GM12878 (cell line): ENCODE data around the gene DNA2. TPM values are rescaled to one million over a fixed set of nuclear protein-coding genes. Genes with fewer than 3 reads are reported as not detected.

Experiments
- ATAC-seq: fragments of 200-7000 bp; cut with Tn5 transposase; 3 replicates; pipeline ENCODE4 v1.9.1; 2020; ENCODE audit warnings: mild to moderate bottlenecking, moderate library complexity
- BruUV-seq: library from RNA; stranded (reverse); fragments of 400-500 nt; replicated peaks from 2 replicates; lab custom pipeline; 2021; lab: Mats Ljungman, UMichigan
- CTCF ChIA-PET: fragments of 300-600 bp; sonication (Branson Sonifier 250); formaldehyde crosslinking; extraction: SDS; loops from one replicate; lab custom pipeline; 2021; ENCODE audit warnings: inconsistent platforms; lab: Yijun Ruan, JAX
- POLR2A ChIA-PET: fragments of 350-600 bp; formaldehyde crosslinking; extraction: SDS; loops from one replicate; lab custom pipeline; 2021; ENCODE audit warnings: inconsistent platforms; lab: Charles Lee
- RAD21 ChIA-PET: fragments of 300-600 bp; sonication (Branson Sonifier 250); formaldehyde crosslinking; loops from one replicate; lab custom pipeline; 2023; ENCODE audit warnings: antibody characterized with exemption; ENCODE audit not compliant: unreplicated experiment; lab: Charles Lee
- SMC1A ChIA-PET: fragments of 300-600 bp; sonication (Branson Sonifier 250); formaldehyde crosslinking; loops from one replicate; lab custom pipeline; 2023; ENCODE audit not compliant: unreplicated experiment, uncharacterized antibody; lab: Charles Lee
- DNase-seq: peaks from one replicate; pipeline ENCODE4 v3.0.0-alpha.2; 2011; ENCODE audit warnings: low read depth, low spot score
- FAIRE-seq: peaks from 3 replicates; lab custom pipeline; 2011; peaks lifted over from hg19 to GRCh38; lab: Jason Lieb, UNC
- H2AFZ ChIP-seq: 2 replicates; pipeline ENCODE4 v1.6.0; 2011; ENCODE audit warnings: low read depth, low read length, control low read depth; ENCODE audit not compliant: control insufficient read depth
- H3K27ac ChIP-seq: 2 replicates; pipeline ENCODE4 v1.5.1; 2011; ENCODE audit warnings: control low read depth; ENCODE audit not compliant: control insufficient read depth, insufficient read depth
- H3K27me3 ChIP-seq, 2 experiments: replicated peaks in 1 of 2; 2 replicates each; pipeline versions ENCODE4 v1.6.0 to v1.6.1; 2011; ENCODE audit warnings: low read length in 1 of 2; ENCODE audit not compliant: control insufficient read depth in 2 of 2, insufficient read depth in 2 of 2
- H3K36me3 ChIP-seq, 2 experiments: 2 replicates each; pipeline ENCODE4 v1.5.1; 2011; ENCODE audit warnings: low read length in 1 of 2; ENCODE audit not compliant: control insufficient read depth in 2 of 2, insufficient read depth in 2 of 2
- H3K4me1 ChIP-seq: 2 replicates; pipeline ENCODE4 v1.6.1; 2011; ENCODE audit warnings: mild to moderate bottlenecking, low read length, moderate library complexity, mixed read lengths; ENCODE audit not compliant: control insufficient read depth, insufficient read depth
- H3K4me2 ChIP-seq: 2 replicates; pipeline ENCODE4 v1.6.0; 2011; ENCODE audit warnings: control low read depth; ENCODE audit not compliant: control insufficient read depth, insufficient read depth
- H3K4me3 ChIP-seq: fragments of 200-600 bp; sonication (generic); 2 replicates; pipeline ENCODE4 v1.5.1; 2016
- H3K79me2 ChIP-seq: 2 replicates; pipeline ENCODE4 v1.6.0; 2011; ENCODE audit warnings: low read length; ENCODE audit not compliant: control insufficient read depth, insufficient read depth
- H3K9ac ChIP-seq: 2 replicates; pipeline ENCODE4 v1.8.0; 2011; ENCODE audit warnings: low read length, control low read depth, mixed read lengths; ENCODE audit not compliant: control insufficient read depth, insufficient read depth
- H3K9me3 ChIP-seq: replicated peaks from 3 replicates; pipeline ENCODE4 v1.5.1; 2011; ENCODE audit warnings: mild to moderate bottlenecking, low read length; ENCODE audit not compliant: control insufficient read depth, insufficient read depth
- H4K20me1 ChIP-seq: 2 replicates; pipeline ENCODE4 v1.6.0; 2011; ENCODE audit not compliant: control insufficient read depth, insufficient read depth
- ASH2L ChIP-seq: fragments of 300-600, 200-600 bp; sonication (generic); IDR thresholded peaks from 2 replicates; pipeline ENCODE4 v1.6.1; 2017; ENCODE audit warnings: low read depth, mild to moderate bottlenecking, borderline replicate concordance
- ATF7 ChIP-seq: fragments of 450-650 bp; IDR thresholded peaks from 2 replicates; pipeline ENCODE4 v1.6.1; 2016; ENCODE audit warnings: low read depth, mild to moderate bottlenecking
- BCLAF1 ChIP-seq: fragments of 450-650 bp; IDR thresholded peaks from 2 replicates; pipeline ENCODE4 v1.6.1; 2017; ENCODE audit warnings: antibody characterized with exemption, mild to moderate bottlenecking, moderate library complexity
- HDAC6 ChIP-seq: fragments of 200-600 bp; sonication (generic); IDR thresholded peaks from one replicate; pipeline ENCODE4 v1.8.0; 2017; ENCODE audit warnings: antibody characterized with exemption; ENCODE audit not compliant: unreplicated experiment
- KDM1A ChIP-seq: fragments of 200-600 bp; sonication (generic); IDR thresholded peaks from 2 replicates; pipeline ENCODE4 v1.6.1; 2016; ENCODE audit warnings: borderline replicate concordance
- NR2C1 ChIP-seq: fragments of 450-650 bp; IDR thresholded peaks from 2 replicates; pipeline ENCODE4 v1.6.1; 2017; ENCODE audit warnings: antibody characterized with exemption, mild to moderate bottlenecking, moderate library complexity
- SMAD5 ChIP-seq: IDR thresholded peaks from 2 replicates; pipeline ENCODE4 v1.6.1; 2016; ENCODE audit warnings: antibody characterized with exemption, low read depth
- STAT3 ChIP-seq: IDR thresholded peaks from 2 replicates; pipeline ENCODE4 v1.6.1; 2011; ENCODE audit warnings: low read depth, low read length, improper control_type of control experiment
- WGBS: methylation state at CpG from one replicate; pipeline ENCODE4 v1.1.6; 2016; ENCODE audit warnings: low lambda C conversion rate; ENCODE audit not compliant: insufficient replicate concordance, insufficient coverage; ENCODE audit errors: missing lambda C conversion rate; 5-methylcytosine and 5-hydroxymethylcytosine counted together
- in situ Hi-C: fragments of 300-500 bp; cut with MboI; formaldehyde crosslinking; loops from 9 replicates; pipeline ENCODE4 v1.14.3; 2018; ENCODE audit warnings: mixed read lengths
- intact Hi-C: fragments of 100-400 bp; cut with micrococcal nuclease; formaldehyde crosslinking; loops from one replicate; pipeline ENCODE4 v1.14.2; 2022; ENCODE audit not compliant: unreplicated experiment
- polyA plus RNA-seq, 11 experiments: library from polyadenylated mRNA; depleted of rRNA in 4 of 11; unstranded in 6 of 11; stranded (reverse) in 5 of 11; fragments of >200 nt; fragmentation: Nextera tagmentation in 4 of 11; fragmentation: Illumina TruSeq in 1 of 11; extraction: Ambion mirVana in 4 of 11; extraction: Trizol in 1 of 11; gene quantifications; 1 replicate in 1 of 11; 2 replicates in 10 of 11; pipeline versions ENCODE4 v1.2.1 to v1.2.3, GENCODE V29; 2011 to 2016; ENCODE audit warnings: inconsistent platforms in 2 of 11, missing spikeins in 2 of 11, low read depth in 1 of 11
- total RNA-seq, 4 experiments: library from RNA; depleted of rRNA in 3 of 4; stranded (reverse); fragments of >200 nt in 3 of 4; fragmentation: Illumina TruSeq in 1 of 4; extraction: Trizol in 1 of 4; gene quantifications; 2 replicates each; pipeline versions ENCODE4 v1.2.1 to v1.2.3, GENCODE V29; 2013 to 2021
- TF ChIP-seq, protein P1 (sequence below): fragments of 450-650 bp; IDR thresholded peaks from 2 replicates; pipeline ENCODE4 v1.6.1; 2016; ENCODE audit warnings: mild to moderate bottlenecking, moderate library complexity, borderline replicate concordance
- TF ChIP-seq, protein P2 (sequence below): fragments of 450-650 bp; formaldehyde crosslinking; IDR thresholded peaks from 2 replicates; pipeline ENCODE4 v1.4.0; 2022; ENCODE audit warnings: mild to moderate bottlenecking, moderate library complexity
- TF ChIP-seq, protein P3 (sequence below): fragments of 150-350 bp; IDR thresholded peaks from 2 replicates; pipeline ENCODE4 v1.6.1; 2014; ENCODE audit warnings: mild to moderate bottlenecking, low read depth, low read length

Gene DNA2
- total and polyA plus RNA-seq, 10 of the 15 experiments (the other 5 are each of a cell fraction or from before 2014, with no cell fraction given), result 17.7 to 41.8 (median 28.4) TPM

DNA sequence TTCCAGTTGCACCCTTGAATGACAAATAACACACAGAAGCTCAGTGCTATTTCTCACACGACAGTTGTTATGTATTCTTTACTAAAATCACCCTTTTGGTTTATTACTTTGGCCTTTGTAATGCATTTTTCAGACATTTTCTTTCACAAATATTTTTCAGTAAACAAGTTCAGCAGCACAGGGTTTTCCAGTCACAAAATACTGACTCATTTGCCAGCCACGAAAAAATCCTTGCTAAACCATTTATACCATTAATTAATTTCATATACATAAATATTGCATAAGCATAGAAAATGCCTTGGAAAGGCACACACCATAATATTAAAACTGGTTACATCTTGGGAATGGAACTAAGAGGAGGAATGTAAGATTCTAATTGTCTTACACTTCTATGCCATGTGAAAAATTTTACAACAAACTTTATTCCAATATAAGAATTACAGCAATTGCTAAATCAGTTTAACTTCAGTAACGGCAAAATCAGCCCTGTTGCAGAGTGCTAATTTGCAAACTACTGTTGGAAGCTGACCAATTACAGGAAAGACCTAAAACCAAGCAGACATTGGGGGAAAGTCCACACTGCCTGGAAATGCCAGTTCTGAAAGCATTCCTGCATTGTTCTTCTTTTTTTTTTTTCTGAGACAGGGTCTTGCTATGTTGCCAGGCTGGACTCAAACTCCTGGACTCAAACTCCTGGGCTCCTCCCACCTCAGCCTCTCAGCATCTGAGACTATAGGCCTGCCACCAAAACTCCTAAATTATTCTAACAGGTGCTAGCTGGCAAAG is 107.5 kb downstream of the DNA2 start:
- CTCF ChIA-PET, result interaction anchor here (3.0 kb wide), 1 partner anchor 16 kb away, joined by 11 read pairs; no protein-coding TSS in a partner anchor
- no peak for TF ChIP-seq ASH2L
- TF ChIP-seq, protein P1, sequence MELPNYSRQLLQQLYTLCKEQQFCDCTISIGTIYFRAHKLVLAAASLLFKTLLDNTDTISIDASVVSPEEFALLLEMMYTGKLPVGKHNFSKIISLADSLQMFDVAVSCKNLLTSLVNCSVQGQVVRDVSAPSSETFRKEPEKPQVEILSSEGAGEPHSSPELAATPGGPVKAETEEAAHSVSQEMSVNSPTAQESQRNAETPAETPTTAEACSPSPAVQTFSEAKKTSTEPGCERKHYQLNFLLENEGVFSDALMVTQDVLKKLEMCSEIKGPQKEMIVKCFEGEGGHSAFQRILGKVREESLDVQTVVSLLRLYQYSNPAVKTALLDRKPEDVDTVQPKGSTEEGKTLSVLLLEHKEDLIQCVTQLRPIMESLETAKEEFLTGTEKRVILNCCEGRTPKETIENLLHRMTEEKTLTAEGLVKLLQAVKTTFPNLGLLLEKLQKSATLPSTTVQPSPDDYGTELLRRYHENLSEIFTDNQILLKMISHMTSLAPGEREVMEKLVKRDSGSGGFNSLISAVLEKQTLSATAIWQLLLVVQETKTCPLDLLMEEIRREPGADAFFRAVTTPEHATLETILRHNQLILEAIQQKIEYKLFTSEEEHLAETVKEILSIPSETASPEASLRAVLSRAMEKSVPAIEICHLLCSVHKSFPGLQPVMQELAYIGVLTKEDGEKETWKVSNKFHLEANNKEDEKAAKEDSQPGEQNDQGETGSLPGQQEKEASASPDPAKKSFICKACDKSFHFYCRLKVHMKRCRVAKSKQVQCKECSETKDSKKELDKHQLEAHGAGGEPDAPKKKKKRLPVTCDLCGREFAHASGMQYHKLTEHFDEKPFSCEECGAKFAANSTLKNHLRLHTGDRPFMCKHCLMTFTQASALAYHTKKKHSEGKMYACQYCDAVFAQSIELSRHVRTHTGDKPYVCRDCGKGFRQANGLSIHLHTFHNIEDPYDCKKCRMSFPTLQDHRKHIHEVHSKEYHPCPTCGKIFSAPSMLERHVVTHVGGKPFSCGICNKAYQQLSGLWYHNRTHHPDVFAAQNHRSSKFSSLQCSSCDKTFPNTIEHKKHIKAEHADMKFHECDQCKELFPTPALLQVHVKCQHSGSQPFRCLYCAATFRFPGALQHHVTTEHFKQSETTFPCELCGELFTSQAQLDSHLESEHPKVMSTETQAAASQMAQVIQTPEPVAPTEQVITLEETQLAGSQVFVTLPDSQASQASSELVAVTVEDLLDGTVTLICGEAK, result no peak
- TF ChIP-seq, protein P2, sequence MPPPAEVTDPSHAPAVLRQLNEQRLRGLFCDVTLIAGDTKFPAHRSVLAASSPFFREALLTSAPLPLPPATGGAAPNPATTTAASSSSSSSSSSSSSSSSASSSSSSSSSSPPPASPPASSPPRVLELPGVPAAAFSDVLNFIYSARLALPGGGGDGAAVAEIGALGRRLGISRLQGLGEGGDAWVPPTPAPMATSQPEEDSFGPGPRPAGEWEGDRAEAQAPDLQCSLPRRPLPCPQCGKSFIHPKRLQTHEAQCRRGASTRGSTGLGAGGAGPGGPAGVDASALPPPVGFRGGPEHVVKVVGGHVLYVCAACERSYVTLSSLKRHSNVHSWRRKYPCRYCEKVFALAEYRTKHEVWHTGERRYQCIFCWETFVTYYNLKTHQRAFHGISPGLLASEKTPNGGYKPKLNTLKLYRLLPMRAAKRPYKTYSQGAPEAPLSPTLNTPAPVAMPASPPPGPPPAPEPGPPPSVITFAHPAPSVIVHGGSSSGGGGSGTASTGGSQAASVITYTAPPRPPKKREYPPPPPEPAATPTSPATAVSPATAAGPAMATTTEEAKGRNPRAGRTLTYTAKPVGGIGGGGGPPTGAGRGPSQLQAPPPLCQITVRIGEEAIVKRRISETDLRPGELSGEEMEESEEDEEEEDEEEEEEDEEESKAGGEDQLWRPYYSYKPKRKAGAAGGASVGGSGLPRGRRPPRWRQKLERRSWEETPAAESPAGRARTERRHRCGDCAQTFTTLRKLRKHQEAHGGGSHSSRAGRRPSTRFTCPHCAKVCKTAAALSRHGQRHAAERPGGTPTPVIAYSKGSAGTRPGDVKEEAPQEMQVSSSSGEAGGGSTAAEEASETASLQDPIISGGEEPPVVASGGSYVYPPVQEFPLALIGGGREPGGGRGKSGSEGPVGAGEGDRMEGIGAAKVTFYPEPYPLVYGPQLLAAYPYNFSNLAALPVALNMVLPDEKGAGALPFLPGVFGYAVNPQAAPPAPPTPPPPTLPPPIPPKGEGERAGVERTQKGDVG, result no peak
- TF ChIP-seq HDAC6, result no peak
- TF ChIP-seq BCLAF1, result no peak
- no peak for TF ChIP-seq NR2C1
- no peak for TF ChIP-seq KDM1A
- no peak for TF ChIP-seq STAT3
- no peak for TF ChIP-seq ATF7
- TF ChIP-seq, protein P3, sequence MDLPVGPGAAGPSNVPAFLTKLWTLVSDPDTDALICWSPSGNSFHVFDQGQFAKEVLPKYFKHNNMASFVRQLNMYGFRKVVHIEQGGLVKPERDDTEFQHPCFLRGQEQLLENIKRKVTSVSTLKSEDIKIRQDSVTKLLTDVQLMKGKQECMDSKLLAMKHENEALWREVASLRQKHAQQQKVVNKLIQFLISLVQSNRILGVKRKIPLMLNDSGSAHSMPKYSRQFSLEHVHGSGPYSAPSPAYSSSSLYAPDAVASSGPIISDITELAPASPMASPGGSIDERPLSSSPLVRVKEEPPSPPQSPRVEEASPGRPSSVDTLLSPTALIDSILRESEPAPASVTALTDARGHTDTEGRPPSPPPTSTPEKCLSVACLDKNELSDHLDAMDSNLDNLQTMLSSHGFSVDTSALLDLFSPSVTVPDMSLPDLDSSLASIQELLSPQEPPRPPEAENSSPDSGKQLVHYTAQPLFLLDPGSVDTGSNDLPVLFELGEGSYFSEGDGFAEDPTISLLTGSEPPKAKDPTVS, result no peak
- TF ChIP-seq SMAD5, result no peak

More for the DNA sequence above, 107.5 kb downstream of the DNA2 start:
- BruUV-seq, result no TSS peak
- ChIA-PET SMC1A (interaction anchor here (1.5 to 3.1 kb wide), 2 partner anchors 8 to 16 kb away, joined by 5 to 10 read pairs; no protein-coding TSS in a partner anchor), RAD21 (no interaction called here), POLR2A (interaction anchor here (0.8 to 1.1 kb wide), 2 partner anchors 8 to 31 kb away, joined by 3 to 7 read pairs; no protein-coding TSS in a partner anchor)
- ATAC-seq (no peak), FAIRE-seq (no peak), DNase-seq (no peak)
- Histone ChIP-seq H4K20me1 (no peaks in the 10 kb centered on the region), H3K9me3 (no peaks in the 10 kb centered on the region), H3K4me1 (no peaks in the 10 kb centered on the region), H3K4me2 (no peak overlapping the region), H2AFZ (no peak overlapping the region), H3K79me2 (no peaks in the 10 kb centered on the region), H3K4me3 (no peak overlapping the region), H3K27ac (no peak overlapping the region), H3K27me3 (no peaks in the 10 kb centered on the region), H3K36me3 (no peaks in the 10 kb centered on the region), H3K9ac (no peak overlapping the region)
- 3% methylated on average over 3 of the region's 3 CpGs for WGBS
- in situ Hi-C loops (no loop called here), intact Hi-C loops (no loop called here)
